H1 (cell line): ENCODE data around the gene TNFAIP1. TPM values are rescaled to one million over a fixed set of nuclear protein-coding genes. Genes with fewer than 3 reads are reported as not detected.
"Not testable (repeated sequence)": the region's sequence is repeated elsewhere in the genome, so short reads cannot be mapped to it uniquely, and the experiment has no call there.

ENCODE experiments used
- CTCF ChIA-PET: fragments of 300-600 bp; sonication (Branson Sonifier 250); formaldehyde crosslinking; loops from one replicate; lab custom pipeline; 2021; ENCODE audit not compliant: partially characterized antibody; lab: Charles Lee
- POLR2A ChIA-PET: fragments of 300-600 bp; sonication (Branson Sonifier 250); formaldehyde crosslinking; loops from one replicate; lab custom pipeline; 2021; ENCODE audit warnings: inconsistent platforms; ENCODE audit not compliant: partially characterized antibody; lab: Charles Lee
- DNase-seq, 2 experiments: peaks; one replicate each; pipeline versions ENCODE4 v3.0.0 to v3.0.0-alpha.2; 2010 to 2022; ENCODE audit warnings: low spot score in 2 of 2, low read depth in 1 of 2, mixed read lengths in 1 of 2
- FAIRE-seq: peaks from 2 replicates; lab custom pipeline; 2011; peaks lifted over from hg19 to GRCh38; lab: Jason Lieb, UNC
- H2AFZ ChIP-seq: 2 replicates; pipeline ENCODE4 v1.8.1; 2012; ENCODE audit warnings: low read length, inconsistent platforms
- H2AK5ac ChIP-seq: 2 replicates; pipeline ENCODE4 v1.6.1; 2013; ENCODE audit warnings: low read depth, low read length
- H2BK120ac ChIP-seq: replicated peaks from 2 replicates; pipeline ENCODE3; 2013; ENCODE audit warnings: low read depth, low read length, inconsistent platforms
- H2BK12ac ChIP-seq: 2 replicates; pipeline ENCODE4 v1.6.1; 2013; ENCODE audit warnings: low read depth, low read length
- H2BK15ac ChIP-seq: 2 replicates; pipeline ENCODE4 v1.6.1; 2013; ENCODE audit warnings: low read length
- H2BK20ac ChIP-seq: 2 replicates; pipeline ENCODE4 v1.6.1; 2013; ENCODE audit warnings: low read length
- H2BK5ac ChIP-seq: 2 replicates; pipeline ENCODE4 v1.6.1; 2013; ENCODE audit warnings: low read depth, low read length
- H3K14ac ChIP-seq: 2 replicates; pipeline ENCODE4 v1.6.1; 2013; ENCODE audit warnings: inconsistent platforms; ENCODE audit not compliant: insufficient read length
- H3K18ac ChIP-seq: 2 replicates; pipeline ENCODE4 v1.6.1; 2013; ENCODE audit warnings: low read length; ENCODE audit errors: extremely low read depth
- H3K23ac ChIP-seq: 2 replicates; pipeline ENCODE4 v1.6.1; 2013; ENCODE audit warnings: inconsistent platforms; ENCODE audit not compliant: insufficient read length
- H3K23me2 ChIP-seq: 2 replicates; pipeline ENCODE4 v1.6.1; 2013; ENCODE audit warnings: low read depth, low read length
- H3K27ac ChIP-seq: 2 replicates; pipeline ENCODE4 v1.6.1; 2011; ENCODE audit warnings: low read depth, low read length, inconsistent platforms
- H3K27me3 ChIP-seq, 4 experiments: replicated peaks in 1 of 4; 1 replicate in 1 of 4; 2 replicates in 3 of 4; pipeline versions ENCODE4 v1.6.1 to v1.8.1; 2011 to 2013; ENCODE audit warnings: low read length in 3 of 4, mild to moderate bottlenecking in 3 of 4, inconsistent platforms in 2 of 4, mixed read lengths in 2 of 4, moderate library complexity in 1 of 4; ENCODE audit not compliant: control insufficient read depth in 3 of 4, insufficient read depth in 3 of 4; ENCODE audit errors: extremely low read depth in 1 of 4
- H3K36me3 ChIP-seq, 4 experiments: 2 replicates each; pipeline versions ENCODE4 v1.6.1 to v1.8.1; 2011 to 2013; ENCODE audit warnings: mild to moderate bottlenecking in 4 of 4, low read length in 3 of 4, moderate library complexity in 2 of 4, control low read depth in 1 of 4, inconsistent platforms in 1 of 4; ENCODE audit not compliant: insufficient read depth in 4 of 4, control insufficient read depth in 2 of 4
- H3K4ac ChIP-seq: replicated peaks from 2 replicates; pipeline ENCODE3; 2013; ENCODE audit warnings: low read length, low read depth, mixed read lengths, inconsistent platforms; ENCODE audit not compliant: insufficient read length
- H3K4me1 ChIP-seq, 4 experiments: replicated peaks in 1 of 4; 1 replicate in 1 of 4; 2 replicates in 3 of 4; pipeline versions ENCODE4 v1.6.1 to v1.8.1; 2011 to 2013; ENCODE audit warnings: low read length in 3 of 4, inconsistent platforms in 2 of 4, mixed read lengths in 1 of 4; ENCODE audit not compliant: insufficient read depth in 4 of 4, control insufficient read depth in 3 of 4
- H3K4me2 ChIP-seq, 2 experiments: 2 replicates each; pipeline versions ENCODE4 v1.6.1 to v1.8.1; 2011 to 2013; ENCODE audit warnings: low read depth in 2 of 2, low read length in 2 of 2, control low read depth in 1 of 2, inconsistent platforms in 1 of 2, mild to moderate bottlenecking in 1 of 2; ENCODE audit not compliant: insufficient read depth in 1 of 2
- H3K4me3 ChIP-seq, 4 experiments: fragments of 200-600, 300-600 bp in 1 of 4; sonication (generic), shearing (Covaris generic), sonication (Bioruptor Twin) in 1 of 4; 2 replicates each; pipeline versions ENCODE4 v1.5.1 to v1.8.1; 2011 to 2016; ENCODE audit warnings: low read length in 4 of 4, low read depth in 3 of 4, control low read depth in 2 of 4, inconsistent platforms in 2 of 4, mild to moderate bottlenecking in 2 of 4, mixed read lengths in 1 of 4, moderate library complexity in 1 of 4; ENCODE audit not compliant: insufficient read depth in 2 of 4; ENCODE audit errors: extremely low read depth in 1 of 4
- H3K56ac ChIP-seq: replicated peaks from 2 replicates; pipeline ENCODE3; 2013; ENCODE audit warnings: low read depth, mild to moderate bottlenecking, mixed read lengths, low read length, inconsistent platforms; ENCODE audit not compliant: insufficient read length
- H3K79me1 ChIP-seq: 2 replicates; pipeline ENCODE4 v1.6.1; 2013; ENCODE audit warnings: low read depth, low read length, control low read depth
- H3K79me2 ChIP-seq, 2 experiments: 2 replicates each; pipeline versions ENCODE4 v1.6.1 to v1.8.1; 2012 to 2013; ENCODE audit warnings: low read length in 2 of 2, mild to moderate bottlenecking in 2 of 2, inconsistent platforms in 1 of 2; ENCODE audit not compliant: insufficient read depth in 2 of 2, control insufficient read depth in 1 of 2
- H3K9ac ChIP-seq, 4 experiments: replicated peaks in 1 of 4; 1 replicate in 1 of 4; 2 replicates in 3 of 4; pipeline versions ENCODE4 v1.6.1 to v1.8.1; 2011 to 2013; ENCODE audit warnings: low read depth in 3 of 4, low read length in 3 of 4, control low read depth in 2 of 4, mild to moderate bottlenecking in 2 of 4, moderate library complexity in 2 of 4, inconsistent platforms in 1 of 4; ENCODE audit errors: extremely low read depth in 1 of 4
- H3K9me3 ChIP-seq, 2 experiments: 2 replicates each; pipeline versions ENCODE4 v1.6.1 to v1.8.1; 2012 to 2013; ENCODE audit warnings: mild to moderate bottlenecking in 2 of 2, moderate library complexity in 2 of 2, control low read depth in 1 of 2, inconsistent platforms in 1 of 2, low read depth in 1 of 2, low read length in 1 of 2, mixed read lengths in 1 of 2; ENCODE audit not compliant: insufficient read depth in 2 of 2
- H4K20me1 ChIP-seq, 2 experiments: replicated peaks in 1 of 2; 2 replicates each; pipeline versions ENCODE3 to v1.8.1; 2011 to 2013; ENCODE audit warnings: inconsistent platforms in 2 of 2, low read length in 2 of 2, mild to moderate bottlenecking in 1 of 2; ENCODE audit not compliant: insufficient read depth in 2 of 2, control insufficient read depth in 1 of 2
- H4K5ac ChIP-seq: 2 replicates; pipeline ENCODE4 v1.6.1; 2013; ENCODE audit warnings: low read length, low read depth, mixed read lengths, inconsistent platforms; ENCODE audit not compliant: insufficient read length
- H4K8ac ChIP-seq: 2 replicates; pipeline ENCODE4 v1.8.0; 2013; ENCODE audit warnings: mild to moderate bottlenecking, moderate library complexity, low read length, inconsistent platforms; ENCODE audit not compliant: insufficient read depth; ENCODE audit errors: extremely low read depth
- H4K91ac ChIP-seq: replicated peaks from 2 replicates; pipeline ENCODE3; 2013; ENCODE audit warnings: low read length, mixed read lengths, inconsistent platforms; ENCODE audit not compliant: insufficient read length
- WGBS, 2 experiments: shearing (Covaris generic) in 1 of 2; methylation state at CpG; one replicate each; pipeline versions ENCODE4 v1.1.6 to v1.1.7; 2013 to 2015; ENCODE audit warnings: low lambda C conversion rate in 2 of 2, mixed read lengths in 2 of 2, inconsistent platforms in 1 of 2, low coverage in 1 of 2, missing lambda C conversion rate in 1 of 2; ENCODE audit not compliant: insufficient replicate concordance in 2 of 2, insufficient coverage in 1 of 2, insufficient read length in 1 of 2; ENCODE audit errors: extremely low coverage in 1 of 2, missing lambda C conversion rate in 1 of 2; 5-methylcytosine and 5-hydroxymethylcytosine counted together
- polyA plus RNA-seq, 7 experiments: library from polyadenylated mRNA; depleted of rRNA in 3 of 7; stranded (reverse) in 5 of 7; unstranded in 2 of 7; fragments of >200 nt in 5 of 7; fragments of 200-250 nt in 2 of 7; gene quantifications; 1 replicate in 5 of 7; 2 replicates in 1 of 7; 4 replicates in 1 of 7; pipeline versions ENCODE4 v1.2.1 to v1.2.3, GENCODE V29; 2011 to 2013; ENCODE audit warnings: missing spikeins in 2 of 7, mixed read lengths in 2 of 7
- total RNA-seq: library from RNA; stranded (reverse); fragmentation: NEBNext Ultra II Directional; extraction: Animal tissue kit (Norgen Biotek cat#: 25700); gene quantifications from 2 replicates; pipeline ENCODE4 v1.2.1, GENCODE V29; 2021

The TNFAIP1 gene
- total and polyA plus RNA-seq, 2 of the 8 experiments (the other 6 are each of a cell fraction or from before 2014, with no cell fraction given), result 16.9 to 19.5 TPM

GRCh38 chr17:28292878-28293277, 42.7 kb upstream of the TNFAIP1 start:
- H2AFZ ChIP-seq, DNase-seq, H3K27me3 ChIP-seq, H4K5ac ChIP-seq, H3K36me3 ChIP-seq, H3K23me2 ChIP-seq, FAIRE-seq, H3K4me1 ChIP-seq, H3K14ac ChIP-seq, H2BK120ac ChIP-seq, H3K4me2 ChIP-seq, H3K79me2 ChIP-seq, H3K4ac ChIP-seq, H3K9ac ChIP-seq, H3K79me1 ChIP-seq, H2BK12ac ChIP-seq, H3K56ac ChIP-seq, H3K4me3 ChIP-seq, H4K91ac ChIP-seq, H2BK20ac ChIP-seq, H2AK5ac ChIP-seq, H3K23ac ChIP-seq, H2BK15ac ChIP-seq, POLR2A ChIA-PET, H3K18ac ChIP-seq, H3K9me3 ChIP-seq, H4K8ac ChIP-seq, H2BK5ac ChIP-seq, H4K20me1 ChIP-seq, H3K27ac ChIP-seq: not testable (repeated sequence)
- CTCF ChIA-PET, result interaction anchor here (0.8 to 1.3 kb wide), 2 partner anchors 10 to 58 kb away, joined by 3 read pairs; no protein-coding TSS in a partner anchor
- 87% methylated on average over 12 of the region's 12 CpGs; no CpG with 5 or more reads in 1 of the 2 experiments for WGBS, 2 experiments
